Glomerular visceral epithelial cell (primary cell): ENCODE results near the gene NKX1-1.

Experiments
- DNase-seq: peaks from one replicate; pipeline ENCODE4 v3.0.0-alpha.2; 2016; ENCODE audit errors: extremely low spot score

The NKX1-1 gene

DNA sequence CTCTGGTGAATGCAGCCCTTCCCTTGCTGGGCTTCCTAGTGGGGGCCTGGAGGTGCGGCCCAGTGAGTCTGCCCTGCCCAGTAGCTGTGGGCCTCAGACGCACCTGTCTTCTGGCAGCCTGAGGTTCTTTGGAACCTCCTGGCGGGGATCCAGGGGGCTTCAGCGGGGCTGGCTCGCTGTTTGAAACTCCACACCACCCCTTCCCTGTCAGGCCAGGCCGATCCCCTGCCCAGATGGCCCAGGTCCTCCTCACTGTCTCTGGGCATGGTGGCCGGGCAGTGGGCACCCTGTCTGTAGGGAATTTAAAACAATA lies 10.7 kb upstream of the NKX1-1 start:
- DNase-seq = no peak

- no peak for DNase-seq
Measured at GRCh38 chr4:1416051-1416947, 10.1 kb upstream of the NKX1-1 start.

DNA sequence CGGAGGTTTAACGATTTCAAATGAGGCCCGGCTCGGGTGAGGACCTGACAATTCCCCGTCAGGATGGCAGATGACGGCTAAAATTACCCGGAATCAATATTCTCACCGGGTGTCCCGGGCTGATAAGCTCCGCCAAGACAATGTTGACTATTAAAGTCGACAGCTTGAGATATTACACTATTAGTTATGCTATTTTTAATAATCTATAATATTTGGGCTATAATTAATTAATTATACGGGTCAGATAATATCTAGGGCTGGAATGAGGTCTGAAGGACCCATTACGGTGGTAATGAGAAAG lies 9.4 kb upstream of the NKX1-1 start:
- no peak for DNase-seq

DNA sequence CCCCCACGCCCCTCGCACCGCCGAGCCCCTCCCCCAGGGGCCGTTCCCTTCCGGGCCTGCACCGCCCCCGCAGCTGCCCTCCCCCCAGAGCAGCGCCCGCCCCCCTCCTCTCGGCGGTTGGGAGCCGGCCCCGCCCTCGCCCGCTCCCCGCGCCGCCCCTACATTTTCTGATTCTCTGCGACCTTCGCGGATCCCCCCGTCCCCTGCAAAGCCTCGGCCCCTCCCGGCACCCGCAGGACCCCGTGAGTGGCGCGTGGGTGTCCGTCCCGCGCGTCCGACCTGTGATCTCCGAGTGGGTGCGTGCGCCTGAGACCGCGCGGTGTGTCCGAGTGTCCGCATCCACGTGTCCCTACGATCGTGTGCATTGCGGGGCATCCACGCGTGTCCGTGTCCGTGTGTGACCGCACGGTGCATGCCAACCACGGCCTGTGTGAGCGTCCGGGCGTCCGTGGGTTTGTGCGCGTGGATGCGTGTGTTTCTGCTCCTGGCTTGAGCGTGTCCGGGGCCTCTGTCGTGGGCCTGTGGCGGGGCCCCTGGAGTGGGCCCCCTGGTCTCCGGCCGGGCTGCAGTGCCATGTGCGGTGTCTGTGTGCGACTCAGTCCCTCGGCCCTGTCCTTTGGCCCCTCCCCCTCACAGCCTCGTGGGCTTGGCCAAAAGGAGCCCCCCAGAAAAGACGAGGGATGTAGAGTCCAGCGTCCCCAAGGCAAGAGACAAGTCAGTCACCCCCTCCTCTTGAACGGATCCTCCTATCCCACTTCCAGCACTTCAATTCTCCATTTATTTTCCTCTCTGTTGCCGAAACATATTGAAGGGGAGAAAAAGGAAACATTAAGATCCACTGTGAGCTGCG lies 8.8 kb upstream of the NKX1-1 start:
- DNase-seq = no peak

GRCh38 chr4:1413687-1414479 lies 7.6 kb upstream of the NKX1-1 start:
- DNase-seq = no peak

- DNase-seq = no peak
Measured at GRCh38 chr4:1413204-1413663, 7.0 kb upstream of the NKX1-1 start.

DNA sequence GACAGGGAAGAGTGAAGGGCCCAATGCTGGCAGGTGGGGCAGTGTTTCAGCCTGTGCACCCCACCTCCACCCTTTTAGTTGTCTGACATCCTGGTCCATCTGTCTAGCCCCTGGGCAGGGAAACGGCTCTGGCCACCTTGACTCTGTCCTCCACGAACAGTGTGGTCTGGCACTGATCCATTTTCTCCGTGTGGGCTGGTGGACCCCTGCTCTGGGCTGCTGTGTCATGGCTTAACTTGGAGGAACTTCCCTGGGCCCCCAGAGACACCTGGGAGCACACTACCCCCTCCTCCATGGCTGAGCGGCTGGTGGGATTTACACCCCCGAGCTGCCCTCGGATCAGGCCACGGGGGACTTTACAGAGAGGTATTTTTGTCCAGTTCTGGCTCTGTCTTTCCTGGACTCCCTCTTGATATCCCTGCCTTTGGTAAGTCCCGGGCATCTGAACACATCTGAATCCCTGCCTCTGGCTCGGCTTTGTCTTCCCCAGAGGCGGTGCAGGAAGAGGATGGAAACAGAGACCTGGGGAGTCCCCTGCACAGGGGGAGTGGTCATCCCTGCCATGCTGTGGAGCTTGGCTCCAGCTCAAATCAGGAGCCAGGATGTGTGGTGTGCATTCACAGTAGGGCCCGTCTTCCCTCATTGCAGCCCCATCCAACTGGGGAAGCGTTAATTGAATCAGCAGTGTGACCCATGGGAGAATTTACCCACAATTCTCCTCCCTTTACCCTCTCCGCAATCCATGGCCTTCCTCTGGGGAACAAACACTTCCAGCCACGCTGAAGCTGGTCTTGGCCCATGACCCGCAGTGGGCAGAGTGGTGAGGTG lies 6.3 kb upstream of the NKX1-1 start:
- no peak for DNase-seq

- DNase-seq = no peak
Measured at GRCh38 chr4:1411436-1412375, 5.5 kb upstream of the NKX1-1 start.

DNA sequence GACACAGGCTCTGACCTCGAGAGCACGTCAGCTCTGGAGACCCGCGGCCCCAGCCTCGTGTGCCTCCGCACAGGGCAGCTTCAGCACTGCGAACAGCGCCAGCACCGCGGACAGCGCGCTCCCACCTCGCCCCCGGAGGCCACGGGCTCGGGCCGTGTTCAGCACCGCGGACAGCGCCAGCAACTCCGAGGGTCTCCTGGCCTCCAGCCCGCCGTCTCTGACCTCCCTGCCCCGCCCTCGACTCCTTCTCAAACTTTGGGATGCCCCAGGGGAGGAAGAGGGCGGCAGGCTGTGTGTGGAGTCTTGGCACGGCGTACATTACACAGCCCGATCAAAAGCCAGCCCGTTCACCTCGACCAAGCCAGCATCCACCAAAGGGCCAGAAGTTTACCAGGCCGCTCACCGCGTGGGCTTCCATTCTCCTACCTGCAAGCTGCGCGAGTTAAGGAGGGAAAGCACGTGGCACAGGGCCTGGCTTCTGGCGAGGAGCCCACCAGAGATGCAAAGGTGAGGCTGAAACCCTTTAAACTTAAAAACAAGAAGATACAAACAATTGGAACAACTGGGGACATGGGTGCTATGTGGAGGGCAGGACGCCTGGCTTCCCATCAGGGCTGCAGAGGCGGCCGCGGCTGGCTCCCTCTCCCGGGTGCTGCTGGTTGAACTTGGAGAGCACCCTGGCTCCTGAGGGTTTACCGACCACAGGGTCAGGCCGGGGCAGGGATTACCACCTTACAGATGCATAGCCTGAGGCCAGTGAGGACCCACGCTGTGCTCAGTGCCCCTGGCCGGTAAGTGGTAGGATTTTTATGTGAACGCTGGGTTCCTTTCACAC lies 4.5 kb upstream of the NKX1-1 start:
- peak; percentile 42 for DNase-seq

GRCh38 chr4:1409491-1410425 lies 3.5 kb upstream of the NKX1-1 start:
- no peak for DNase-seq

DNA sequence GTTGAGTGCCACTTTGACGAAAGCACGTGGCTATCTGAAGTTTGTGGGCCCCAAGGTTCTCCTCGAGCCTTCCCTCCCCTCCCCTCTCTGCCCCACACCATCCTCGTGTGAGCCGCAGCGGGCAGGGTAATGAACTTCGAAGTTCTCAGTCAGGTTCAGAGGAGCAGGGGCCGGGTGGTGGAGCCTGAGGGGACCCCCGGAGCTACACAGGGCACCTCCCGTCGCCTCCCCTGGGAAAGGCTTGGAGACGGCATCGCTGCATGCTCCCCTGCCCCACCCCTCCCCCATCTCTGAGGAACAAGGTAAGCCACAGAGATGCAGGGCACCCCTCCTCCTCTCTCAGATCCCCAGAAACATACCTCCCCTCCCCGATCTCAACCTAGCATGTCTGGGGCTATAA lies 2.8 kb upstream of the NKX1-1 start:
- no peak for DNase-seq

DNA sequence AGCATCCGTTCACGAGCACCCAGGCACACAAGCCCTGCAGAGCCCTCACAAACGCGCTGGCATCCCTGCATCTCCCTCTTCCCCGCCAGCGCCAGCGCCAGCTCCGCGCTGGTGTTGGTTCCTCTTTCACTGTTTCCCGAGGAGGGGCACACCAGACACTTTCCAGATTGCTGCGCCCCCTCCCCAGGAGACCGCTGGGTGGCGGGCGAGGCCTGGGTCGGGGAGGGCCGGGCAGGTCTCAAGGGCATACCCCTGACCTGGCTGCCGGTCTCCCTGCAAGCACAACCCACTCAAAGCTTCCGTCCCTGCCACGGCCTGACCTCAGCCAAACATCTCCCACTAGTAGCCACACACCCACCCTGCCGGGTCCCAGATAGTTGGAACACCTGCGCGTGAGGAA lies 2.2 kb upstream of the NKX1-1 start:
- no peak for DNase-seq

GRCh38 chr4:1407657-1408333 lies 1.6 kb upstream of the NKX1-1 start:
- DNase-seq = no peak

GRCh38 chr4:1406981-1407656 lies 877 bp upstream of the NKX1-1 start:
- no peak for DNase-seq

GRCh38 chr4:1405636-1406393 lies 427 bp downstream of the NKX1-1 start:
- DNase-seq = no peak

- no peak for DNase-seq
Measured at GRCh38 chr4:1405254-1405635, 997 bp downstream of the NKX1-1 start.
